GM18502 (cell line): ENCODE data around the gene NCKAP5.

Source experiments
- ATAC-seq: cut with Tn5 transposase; IDR thresholded peaks from one replicate; pipeline ENCODE4 v1.9.1; 2021; ENCODE audit warnings: mild to moderate bottlenecking; ENCODE audit not compliant: unreplicated experiment, poor library complexity

The NCKAP5 gene

DNA sequence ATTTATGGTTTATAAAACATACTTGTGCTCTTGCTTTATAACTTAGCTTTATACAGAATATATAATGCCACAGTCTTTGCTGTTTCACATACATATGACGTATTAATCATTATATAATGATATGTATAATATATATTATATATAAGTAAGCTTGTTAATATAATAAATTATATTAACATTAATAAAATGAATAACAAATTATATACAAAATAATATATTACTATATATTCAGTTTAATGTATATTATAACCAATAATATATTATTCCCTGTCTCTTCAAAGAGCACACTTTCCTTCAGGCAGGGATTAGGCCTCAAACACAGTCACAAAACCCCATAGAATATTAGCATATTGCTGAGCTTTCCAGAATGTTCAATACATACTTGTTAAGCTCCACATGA is 427.6 kb downstream of the NCKAP5 start:
- ATAC-seq: no peak

DNA sequence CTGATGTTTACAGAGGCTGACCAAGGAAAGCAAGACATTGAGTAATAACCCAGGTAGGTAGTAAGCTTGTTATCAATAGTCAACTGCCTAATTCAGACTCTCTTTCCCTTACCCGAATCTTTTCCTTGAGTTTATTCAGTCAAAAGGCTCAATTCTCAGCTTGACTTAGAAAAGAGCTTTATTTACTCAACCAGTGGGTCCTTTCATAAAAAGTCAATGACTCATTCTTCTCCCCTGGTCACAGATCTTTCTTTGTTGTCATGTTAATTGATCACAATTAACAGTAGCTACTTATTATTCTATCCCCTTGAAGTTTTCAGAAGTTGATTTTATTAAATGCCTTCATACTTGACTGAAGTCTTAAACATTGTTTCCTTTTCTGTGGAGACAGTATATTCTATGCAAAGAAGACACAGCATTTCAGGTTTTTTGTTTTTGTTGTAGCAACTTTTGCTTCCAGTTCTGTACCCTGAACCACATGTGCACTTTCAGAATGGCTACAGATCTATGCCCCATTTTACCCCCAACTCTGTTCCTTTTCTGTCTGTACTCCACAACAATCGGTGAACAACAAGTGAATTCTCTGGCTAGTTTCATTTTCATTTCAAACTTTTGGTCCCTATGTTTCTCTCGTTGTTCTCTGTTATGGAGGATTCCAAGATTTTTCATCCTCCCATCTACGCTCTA is 428.3 kb downstream of the NCKAP5 start:
- ATAC-seq: no peak

DNA sequence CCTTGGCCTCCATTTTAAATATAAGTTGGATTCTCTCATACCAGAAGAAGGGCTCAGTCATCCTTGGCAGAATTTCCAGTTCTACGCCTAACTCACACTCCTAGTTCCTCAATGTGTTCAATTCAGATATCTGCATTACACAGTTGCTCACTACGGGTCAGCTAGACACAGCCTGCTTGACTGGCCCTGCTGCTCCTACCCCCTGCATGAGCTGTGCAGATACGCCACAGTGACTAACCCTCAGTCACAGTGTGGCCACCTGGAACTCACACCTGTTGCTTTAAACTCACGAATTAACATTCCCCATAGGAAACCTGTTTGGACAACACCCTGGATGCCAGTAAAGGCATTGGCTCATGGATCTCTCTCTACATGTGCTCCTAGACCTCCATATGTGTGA is 429.6 kb downstream of the NCKAP5 start:
- no peak for ATAC-seq

GRCh38 chr2:133135035-133135654 is 433.1 kb downstream of the NCKAP5 start:
- no peak for ATAC-seq

GRCh38 chr2:133130548-133131246 is 437.6 kb downstream of the NCKAP5 start:
- no peak for ATAC-seq

DNA sequence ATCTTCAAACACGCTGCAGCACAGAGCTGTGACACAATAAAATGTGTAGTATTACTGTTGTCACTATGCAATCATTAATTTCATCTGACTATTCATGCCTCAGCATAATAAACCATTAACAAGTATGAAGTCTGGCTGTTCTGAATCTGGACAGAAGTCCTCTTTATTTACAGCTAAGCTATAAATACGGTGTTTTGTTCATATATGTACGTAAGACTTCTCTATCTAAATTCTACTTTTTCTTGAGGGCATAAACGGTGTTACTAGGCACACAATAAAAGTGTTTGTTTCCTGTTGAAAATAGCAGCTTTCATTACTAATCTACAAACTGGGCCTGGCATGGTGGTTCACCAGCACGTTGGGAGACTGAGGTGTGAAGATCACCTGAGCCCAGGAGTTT is 443.8 kb downstream of the NCKAP5 start:
- ATAC-seq: no peak

DNA sequence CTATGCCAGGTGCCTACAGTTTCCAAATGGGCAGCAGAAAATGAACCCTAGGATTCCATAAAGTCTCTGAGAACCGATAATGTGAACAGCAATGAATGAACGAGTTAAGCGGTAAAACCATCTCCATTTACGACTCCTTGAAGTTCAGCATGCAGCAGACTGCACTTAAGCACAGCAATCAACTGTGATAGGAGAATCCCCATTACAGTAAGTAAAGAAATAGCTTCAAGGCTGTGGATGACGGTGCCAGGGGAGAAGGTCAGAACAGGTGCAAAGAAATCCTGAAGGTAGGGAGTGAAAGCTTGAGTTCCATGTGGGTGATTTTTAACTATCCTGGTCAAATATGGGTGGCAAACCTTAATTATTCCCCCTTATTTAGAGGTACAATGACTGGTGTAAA is 444.4 kb downstream of the NCKAP5 start:
- no peak for ATAC-seq

GRCh38 chr2:133123393-133123792 is 444.9 kb downstream of the NCKAP5 start:
- ATAC-seq: no peak

GRCh38 chr2:133122529-133122928 is 445.7 kb downstream of the NCKAP5 start:
- ATAC-seq: no peak

GRCh38 chr2:133120310-133120709 is 448.0 kb downstream of the NCKAP5 start:
- ATAC-seq: no peak

- ATAC-seq: no peak
Measured at GRCh38 chr2:133110201-133110600, 458.1 kb downstream of the NCKAP5 start.

- ATAC-seq: no peak
Measured at GRCh38 chr2:133109772-133110171, 458.5 kb downstream of the NCKAP5 start.

- no peak for ATAC-seq
Measured at GRCh38 chr2:133107058-133107815, 461.0 kb downstream of the NCKAP5 start.

DNA sequence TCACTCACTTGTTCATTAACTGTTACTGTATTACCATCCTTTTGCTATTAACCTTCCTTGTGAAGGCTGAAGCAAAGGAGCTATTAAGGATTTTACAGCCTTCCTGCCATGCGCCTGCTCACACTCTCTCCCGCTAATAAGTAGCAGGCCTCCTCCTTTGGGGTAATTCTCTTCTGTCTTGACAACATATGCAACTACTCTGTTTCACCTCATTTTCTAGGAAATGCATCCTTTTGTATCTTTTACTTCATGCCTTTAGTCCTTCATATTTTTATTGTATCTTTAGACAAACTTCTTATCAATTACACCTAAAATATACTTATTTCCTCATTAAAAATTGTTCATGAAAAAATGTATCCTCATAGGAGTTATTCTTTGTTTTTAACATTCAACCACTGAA is 463.4 kb downstream of the NCKAP5 start:
- no peak for ATAC-seq

DNA sequence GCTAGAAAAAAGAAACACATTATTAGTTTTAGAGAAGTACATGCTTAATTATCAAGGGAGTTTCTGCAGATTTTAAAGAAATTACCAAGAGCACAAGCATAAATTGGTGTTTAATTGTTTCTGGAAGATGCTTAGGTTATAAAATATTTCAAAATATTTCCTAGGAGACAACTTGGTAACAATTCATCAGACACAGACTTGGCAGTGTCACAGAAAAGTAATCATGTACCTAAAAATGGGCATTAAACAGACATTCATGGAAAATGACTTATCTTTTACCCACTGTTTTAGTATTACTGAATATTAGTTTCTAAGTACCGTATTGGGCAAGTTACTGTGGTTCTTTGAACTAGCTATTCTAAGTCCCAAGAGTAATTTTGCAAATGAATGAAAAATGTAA is 469.5 kb downstream of the NCKAP5 start:
- ATAC-seq: no peak

GRCh38 chr2:133097666-133098065 is 470.6 kb downstream of the NCKAP5 start:
- no peak for ATAC-seq

DNA sequence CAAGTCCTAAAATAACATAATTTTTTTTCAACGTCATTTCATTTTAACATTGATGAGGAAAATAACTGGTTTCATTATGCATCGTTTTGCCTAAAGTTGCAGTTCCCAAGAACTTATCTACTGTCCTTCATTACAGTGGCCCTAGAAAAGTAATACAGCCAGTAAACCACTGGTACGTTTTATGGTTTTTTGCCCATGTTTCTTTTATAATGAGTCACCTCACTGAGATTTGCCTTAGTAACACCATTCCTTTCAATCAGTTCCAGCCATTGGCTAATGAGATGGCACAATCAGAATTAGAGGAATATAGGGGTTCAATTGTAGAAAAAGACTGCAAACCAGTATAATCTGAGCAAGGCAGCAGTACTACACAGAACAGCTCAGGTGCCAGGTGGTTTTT is 475.7 kb downstream of the NCKAP5 start:
- ATAC-seq: no peak

DNA sequence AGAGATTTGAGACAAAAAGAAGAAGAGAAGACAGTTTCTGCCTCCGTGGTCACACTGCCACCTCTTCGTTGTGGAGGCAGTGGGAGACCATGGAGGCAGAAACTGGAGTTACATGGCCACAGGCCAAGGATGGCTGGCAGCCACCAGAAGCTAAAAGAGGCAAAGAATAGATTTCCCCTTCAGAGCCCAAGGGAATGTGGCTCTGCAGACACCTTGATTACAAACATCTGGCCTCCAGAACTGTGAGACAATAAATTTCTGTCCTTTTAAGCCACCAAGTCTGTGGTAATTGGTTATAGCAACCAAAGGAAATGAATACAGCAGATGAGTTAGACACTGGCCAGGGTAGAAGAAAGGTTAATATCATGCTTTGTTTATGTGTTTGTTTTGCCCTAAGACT is 477.9 kb downstream of the NCKAP5 start:
- ATAC-seq: no peak

GRCh38 chr2:133086176-133086575 is 482.1 kb downstream of the NCKAP5 start:
- no peak for ATAC-seq

GRCh38 chr2:133085646-133086045 is 482.6 kb downstream of the NCKAP5 start:
- no peak for ATAC-seq

- no peak for ATAC-seq
Measured at GRCh38 chr2:133082034-133082433, 486.2 kb downstream of the NCKAP5 start.
